ENCODE data around the gene FAAP20. TPM values are rescaled to one million over a fixed set of nuclear protein-coding genes. Genes with fewer than 3 reads are reported as not detected.

FAAP20 gene
- total and polyA plus RNA-seq, 4 donors, result 5.6 to 31.5 (median 15.7) TPM

DNA sequence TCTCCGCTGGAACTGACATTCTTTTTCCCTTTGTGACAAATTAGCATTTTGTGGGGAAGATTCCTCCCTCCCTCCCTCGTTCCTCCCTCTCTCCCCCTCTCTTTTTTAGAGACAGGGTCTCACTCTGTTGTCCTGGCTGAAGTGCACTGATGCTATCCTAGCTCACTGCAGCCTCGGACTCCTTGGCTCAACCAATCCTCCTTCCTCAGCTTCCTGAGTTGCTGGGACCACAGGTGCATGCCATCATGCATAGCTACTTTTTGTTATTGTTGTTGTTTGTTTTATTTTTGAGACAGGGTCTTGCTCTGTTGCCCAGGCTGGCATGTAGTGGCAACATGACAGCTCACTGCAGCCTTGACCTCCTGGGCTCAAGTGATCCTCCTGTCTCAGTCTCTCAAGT, 26.7 kb upstream of the FAAP20 start (continued):
- TF ChIP-seq EGR1 (IDR thresholded peaks at IDR 0.05; ENCODE audit: low read depth in 2 of 2), result no peak

- no peak for TF ChIP-seq TAF1 (conservative IDR thresholded peaks at IDR 0.05)
- TF ChIP-seq RXRA (IDR thresholded peaks at IDR 0.05), result no peak
- no peak for TF ChIP-seq HNF4G (IDR thresholded peaks at IDR 0.05)
- no peak for TF ChIP-seq HNF4A (conservative IDR thresholded peaks at IDR 0.05)
- TF ChIP-seq FOXA1 (IDR thresholded peaks at IDR 0.05), result no peak
- no peak for TF ChIP-seq EGR1 (IDR thresholded peaks at IDR 0.05; ENCODE audit: low read depth in 2 of 2)
- TF ChIP-seq, protein P1, sequence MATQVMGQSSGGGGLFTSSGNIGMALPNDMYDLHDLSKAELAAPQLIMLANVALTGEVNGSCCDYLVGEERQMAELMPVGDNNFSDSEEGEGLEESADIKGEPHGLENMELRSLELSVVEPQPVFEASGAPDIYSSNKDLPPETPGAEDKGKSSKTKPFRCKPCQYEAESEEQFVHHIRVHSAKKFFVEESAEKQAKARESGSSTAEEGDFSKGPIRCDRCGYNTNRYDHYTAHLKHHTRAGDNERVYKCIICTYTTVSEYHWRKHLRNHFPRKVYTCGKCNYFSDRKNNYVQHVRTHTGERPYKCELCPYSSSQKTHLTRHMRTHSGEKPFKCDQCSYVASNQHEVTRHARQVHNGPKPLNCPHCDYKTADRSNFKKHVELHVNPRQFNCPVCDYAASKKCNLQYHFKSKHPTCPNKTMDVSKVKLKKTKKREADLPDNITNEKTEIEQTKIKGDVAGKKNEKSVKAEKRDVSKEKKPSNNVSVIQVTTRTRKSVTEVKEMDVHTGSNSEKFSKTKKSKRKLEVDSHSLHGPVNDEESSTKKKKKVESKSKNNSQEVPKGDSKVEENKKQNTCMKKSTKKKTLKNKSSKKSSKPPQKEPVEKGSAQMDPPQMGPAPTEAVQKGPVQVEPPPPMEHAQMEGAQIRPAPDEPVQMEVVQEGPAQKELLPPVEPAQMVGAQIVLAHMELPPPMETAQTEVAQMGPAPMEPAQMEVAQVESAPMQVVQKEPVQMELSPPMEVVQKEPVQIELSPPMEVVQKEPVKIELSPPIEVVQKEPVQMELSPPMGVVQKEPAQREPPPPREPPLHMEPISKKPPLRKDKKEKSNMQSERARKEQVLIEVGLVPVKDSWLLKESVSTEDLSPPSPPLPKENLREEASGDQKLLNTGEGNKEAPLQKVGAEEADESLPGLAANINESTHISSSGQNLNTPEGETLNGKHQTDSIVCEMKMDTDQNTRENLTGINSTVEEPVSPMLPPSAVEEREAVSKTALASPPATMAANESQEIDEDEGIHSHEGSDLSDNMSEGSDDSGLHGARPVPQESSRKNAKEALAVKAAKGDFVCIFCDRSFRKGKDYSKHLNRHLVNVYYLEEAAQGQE (IDR thresholded peaks at IDR 0.05), result no peak
- TF ChIP-seq SP1 (IDR thresholded peaks at IDR 0.05), result no peak
- TF ChIP-seq FOXA2 (IDR thresholded peaks at IDR 0.05), result no peak
- TF ChIP-seq RAD21 (IDR thresholded peaks at IDR 0.05), result no peak
- TF ChIP-seq, protein P2, sequence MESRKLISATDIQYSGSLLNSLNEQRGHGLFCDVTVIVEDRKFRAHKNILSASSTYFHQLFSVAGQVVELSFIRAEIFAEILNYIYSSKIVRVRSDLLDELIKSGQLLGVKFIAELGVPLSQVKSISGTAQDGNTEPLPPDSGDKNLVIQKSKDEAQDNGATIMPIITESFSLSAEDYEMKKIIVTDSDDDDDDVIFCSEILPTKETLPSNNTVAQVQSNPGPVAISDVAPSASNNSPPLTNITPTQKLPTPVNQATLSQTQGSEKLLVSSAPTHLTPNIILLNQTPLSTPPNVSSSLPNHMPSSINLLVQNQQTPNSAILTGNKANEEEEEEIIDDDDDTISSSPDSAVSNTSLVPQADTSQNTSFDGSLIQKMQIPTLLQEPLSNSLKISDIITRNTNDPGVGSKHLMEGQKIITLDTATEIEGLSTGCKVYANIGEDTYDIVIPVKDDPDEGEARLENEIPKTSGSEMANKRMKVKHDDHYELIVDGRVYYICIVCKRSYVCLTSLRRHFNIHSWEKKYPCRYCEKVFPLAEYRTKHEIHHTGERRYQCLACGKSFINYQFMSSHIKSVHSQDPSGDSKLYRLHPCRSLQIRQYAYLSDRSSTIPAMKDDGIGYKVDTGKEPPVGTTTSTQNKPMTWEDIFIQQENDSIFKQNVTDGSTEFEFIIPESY (IDR thresholded peaks at IDR 0.05), result no peak
- Histone ChIP-seq H3K4me1 (ENCODE audit: control insufficient read depth in 4 of 4, insufficient read depth in 4 of 4, low read length in 3 of 4) (peaks cover 0 to 12% (median 5%) of the 10 kb centered on the region in 4 donors), H3K27ac (ENCODE audit: low read depth in 1 of 2, low read length in 2 of 2) (no peak overlapping the region), H3K27me3 (ENCODE audit: control insufficient read depth in 4 of 4, insufficient read depth in 4 of 4, low read length in 3 of 4) (no peaks in the 10 kb centered on the region), H3K9me3 (ENCODE audit: control insufficient read depth in 4 of 4, low read length in 3 of 4) (no peaks in the 10 kb centered on the region), H3K9ac (ENCODE audit: low read depth in 1 of 2, low read length in 2 of 2) (no peak overlapping the region), H3K36me3 (ENCODE audit: control insufficient read depth in 4 of 4, insufficient read depth in 3 of 4, low read depth in 1 of 4, low read length in 3 of 4) (peaks cover 0 to 2% (median 0%) of the 10 kb centered on the region in 4 donors), H3K4me3 (ENCODE audit: low read depth in 1 of 3, low read length in 3 of 3) (no peak overlapping the region)
- WGBS, result 71% methylated on average over 7 of the region's 7 CpGs
- DNase-seq (ENCODE audit: low spot score), result no peak
These were observed 22.1 kb upstream of the FAAP20 start for GRCh38 chr1:2216767-2217058.

GRCh38 chr1:2215909-2216766, 21.6 kb upstream of the FAAP20 start:
- Histone ChIP-seq H3K9ac (ENCODE audit: low read depth in 1 of 2, low read length in 2 of 2) (no peak overlapping the region), H3K4me1 (ENCODE audit: control insufficient read depth in 4 of 4, insufficient read depth in 4 of 4, low read length in 3 of 4) (peaks cover 0 to 12% (median 5%) of the 10 kb centered on the region in 4 donors), H3K27me3 (ENCODE audit: control insufficient read depth in 4 of 4, insufficient read depth in 4 of 4, low read length in 3 of 4) (no peaks in the 10 kb centered on the region), H3K4me3 (ENCODE audit: low read depth in 1 of 3, low read length in 3 of 3) (no peak overlapping the region), H3K36me3 (ENCODE audit: control insufficient read depth in 4 of 4, insufficient read depth in 3 of 4, low read depth in 1 of 4, low read length in 3 of 4) (peaks cover 0 to 2% (median 0%) of the 10 kb centered on the region in 4 donors), H3K27ac (ENCODE audit: low read depth in 1 of 2, low read length in 2 of 2) (no peak overlapping the region), H3K9me3 (ENCODE audit: control insufficient read depth in 4 of 4, low read length in 3 of 4) (no peaks in the 10 kb centered on the region)
- no peak for TF ChIP-seq HNF4A (conservative IDR thresholded peaks at IDR 0.05)
- no peak for DNase-seq (ENCODE audit: low spot score)
- 81% methylated on average over 25 of the region's 25 CpGs for WGBS
